Calu3 (cell line): Measurements from ENCODE around the gene CCDC85C. TPM values are rescaled to one million over a fixed set of nuclear protein-coding genes. Genes with fewer than 3 reads are reported as not detected.

Experiments used
- BruUV-seq: library from RNA; stranded (reverse); fragments of 400-500 nt; replicated peaks from 2 replicates; lab custom pipeline; 2021; lab: Mats Ljungman, UMichigan
- CTCF ChIA-PET: fragments of 300-600 bp; sonication (Branson Sonifier 250); formaldehyde crosslinking; loops from one replicate; lab custom pipeline; 2022; ENCODE audit warnings: antibody characterized with exemption; lab: Charles Lee
- DNase-seq: peaks from one replicate; pipeline ENCODE4 v3.0.0; 2022
- H3K27ac Mint-ChIP-seq: one replicate; pipeline ENCODE4 v1.8.0; 2022; ENCODE audit warnings: mixed read lengths; ENCODE audit not compliant: unreplicated experiment
- H3K27me3 Mint-ChIP-seq: one replicate; pipeline ENCODE4 v1.8.0; 2022; ENCODE audit warnings: mixed read lengths; ENCODE audit not compliant: unreplicated experiment
- H3K36me3 Mint-ChIP-seq: one replicate; pipeline ENCODE4 v1.8.0; 2022; ENCODE audit warnings: mild to moderate bottlenecking, moderate library complexity, mixed read lengths; ENCODE audit not compliant: insufficient read depth, unreplicated experiment
- H3K4me1 Mint-ChIP-seq: one replicate; pipeline ENCODE4 v1.8.0; 2022; ENCODE audit warnings: mild to moderate bottlenecking, low read depth, mixed read lengths; ENCODE audit not compliant: unreplicated experiment
- H3K4me3 Mint-ChIP-seq: one replicate; pipeline ENCODE4 v1.8.0; 2022; ENCODE audit warnings: mild to moderate bottlenecking, low read depth, moderate library complexity, mixed read lengths; ENCODE audit not compliant: unreplicated experiment
- H3K9me3 Mint-ChIP-seq: one replicate; pipeline ENCODE4 v1.8.0; 2022; ENCODE audit warnings: low read depth, mixed read lengths; ENCODE audit not compliant: unreplicated experiment
- CTCF ChIP-seq: fragments of 200-600 bp; IDR thresholded peaks from one replicate; pipeline ENCODE4 v1.8.0; 2022; ENCODE audit warnings: antibody characterized with exemption; ENCODE audit not compliant: unreplicated experiment
- intact Hi-C: fragments of 100-400 bp; cut with micrococcal nuclease; formaldehyde crosslinking; loops from one replicate; pipeline ENCODE4 v1.10.0; 2022; ENCODE audit not compliant: unreplicated experiment
- total RNA-seq: library from RNA; stranded (reverse); gene quantifications from 2 replicates; pipeline ENCODE4 v1.2.3, GENCODE V29; 2022

The CCDC85C gene
- total RNA-seq, 1 experiment from 2014 or later = 45.1 TPM

GRCh38 chr14:99534333-99534732, 69.7 kb downstream of the CCDC85C start:
- H3K27me3 Mint-ChIP-seq = no peaks in the 10 kb centered on the region
- TF ChIP-seq CTCF = no peak
- H3K4me3 Mint-ChIP-seq = no peak overlapping the region
- no peaks in the 10 kb centered on the region for H3K4me1 Mint-ChIP-seq
- H3K27ac Mint-ChIP-seq = no peak overlapping the region
- no TSS peak for BruUV-seq
- no peak for DNase-seq
- H3K9me3 Mint-ChIP-seq = no peaks in the 10 kb centered on the region
- CTCF ChIA-PET = interaction anchor here (1.2 kb wide), 1 partner anchor 118 kb away, joined by 3 read pairs; no protein-coding TSS in a partner anchor
- intact Hi-C loops = no loop called here
- H3K36me3 Mint-ChIP-seq = peaks cover 5% of the 10 kb centered on the region

DNA sequence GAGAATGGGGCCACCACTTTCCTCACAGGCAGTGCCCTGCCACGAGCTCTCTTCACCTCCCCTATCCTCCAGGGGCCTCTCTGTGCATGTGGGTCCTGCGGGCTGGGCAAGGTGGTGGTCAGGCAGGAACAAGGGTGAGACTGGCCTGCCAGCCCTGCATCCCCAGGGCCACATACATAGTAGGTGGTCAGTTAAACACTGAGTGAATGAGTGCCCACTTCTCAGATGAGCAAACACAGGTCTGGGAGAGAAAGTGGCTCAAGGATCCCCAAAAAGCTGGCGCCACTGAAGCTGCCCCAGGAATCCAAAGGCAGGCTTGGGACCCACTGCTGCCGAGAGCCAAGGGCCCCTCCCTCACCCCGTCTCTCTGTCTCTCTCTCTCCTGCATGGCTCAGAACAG, 71.7 kb downstream of the CCDC85C start:
- no peak overlapping the region for H3K27ac Mint-ChIP-seq
- no peaks in the 10 kb centered on the region for H3K27me3 Mint-ChIP-seq
- no peaks in the 10 kb centered on the region for H3K9me3 Mint-ChIP-seq
- H3K36me3 Mint-ChIP-seq = no peaks in the 10 kb centered on the region
- TF ChIP-seq CTCF = no peak
- H3K4me1 Mint-ChIP-seq = no peaks in the 10 kb centered on the region
- no peak for DNase-seq
- intact Hi-C loops = no loop called here
- H3K4me3 Mint-ChIP-seq = no peak overlapping the region
- CTCF ChIA-PET = no interaction called here
- no TSS peak for BruUV-seq

DNA sequence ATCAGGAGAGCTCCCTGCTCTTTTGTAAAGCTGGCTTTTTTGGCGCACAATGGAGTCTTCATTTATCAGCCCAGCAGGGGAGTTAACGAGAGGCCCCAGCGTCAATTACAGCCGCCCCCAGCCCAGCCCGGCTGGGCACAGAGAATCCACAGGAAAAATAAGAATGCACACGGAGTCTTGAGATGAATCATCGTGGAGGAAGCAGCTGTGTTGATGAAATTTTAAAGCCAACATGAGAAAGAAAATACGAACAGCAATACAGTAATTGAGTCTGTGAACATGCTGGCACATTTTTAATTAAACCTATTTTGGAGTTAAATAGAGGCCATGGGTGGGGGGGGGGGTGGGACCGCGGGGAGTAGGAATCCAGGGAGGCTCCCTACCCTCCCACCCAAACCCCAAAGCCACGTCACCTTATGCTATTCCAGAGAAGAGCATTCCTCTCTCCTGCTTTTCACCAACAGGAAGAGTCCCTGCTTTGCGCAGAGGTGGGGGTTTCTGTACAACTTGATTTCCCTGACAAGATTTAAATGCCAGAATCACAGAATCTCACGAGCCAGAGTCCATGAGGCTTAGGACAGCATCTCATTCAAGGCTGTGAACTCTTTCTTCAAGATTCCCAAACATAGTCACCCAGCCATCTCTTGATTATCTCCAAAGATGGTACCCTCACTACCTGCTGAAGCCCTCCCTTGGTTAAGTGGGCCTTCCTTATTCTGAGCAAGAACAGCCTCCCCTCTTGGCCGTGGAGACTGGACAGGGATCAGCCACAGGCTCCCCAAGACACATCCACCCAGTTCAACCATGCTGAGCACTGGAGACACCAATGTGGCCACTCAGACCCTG, 72.5 kb downstream of the CCDC85C start:
- Mint-ChIP-seq H3K36me3 (no peaks in the 10 kb centered on the region), H3K27ac (no peak overlapping the region), H3K27me3 (no peaks in the 10 kb centered on the region), H3K4me3 (no peak overlapping the region), H3K4me1 (no peaks in the 10 kb centered on the region), H3K9me3 (no peaks in the 10 kb centered on the region)
- DNase-seq = no peak
- TF ChIP-seq CTCF = no peak
- CTCF ChIA-PET = no interaction called here
- no TSS peak for BruUV-seq
- intact Hi-C loops = no loop called here

DNA sequence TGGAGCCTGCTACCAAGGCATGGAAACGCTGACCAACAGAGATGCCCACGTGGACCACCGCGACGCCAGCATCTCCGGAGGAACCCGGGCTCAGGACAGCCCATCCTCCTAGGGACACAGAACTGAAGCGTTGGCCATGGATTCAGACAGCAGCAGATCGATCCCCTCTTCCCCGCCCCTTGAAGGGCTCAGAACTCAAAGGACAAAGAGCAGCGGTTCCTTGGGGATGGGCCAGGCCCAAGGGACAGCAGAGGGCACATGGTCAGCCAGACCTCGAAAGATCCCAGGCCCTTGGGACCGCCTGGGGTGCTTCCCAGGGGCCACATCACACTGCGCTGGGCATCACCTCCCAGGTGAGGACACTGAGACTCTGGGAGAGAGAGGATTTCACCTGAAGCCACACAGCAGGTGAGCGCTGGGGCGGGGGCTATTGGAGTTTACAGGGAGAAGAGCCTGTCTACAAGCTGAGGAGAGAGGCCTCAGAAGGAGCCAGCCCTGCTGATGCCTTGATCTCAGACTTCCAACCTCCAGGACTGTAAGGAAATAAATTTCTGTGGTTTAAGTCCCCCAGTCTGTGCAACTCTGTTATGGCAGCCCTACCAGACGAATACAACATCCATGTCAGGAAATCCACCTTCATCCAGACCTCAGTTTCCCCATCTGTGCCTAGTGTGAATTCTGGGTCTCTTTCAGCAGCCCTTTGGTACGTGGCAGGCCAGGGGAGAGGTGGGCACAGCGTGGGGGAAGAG, 73.4 kb downstream of the CCDC85C start:
- TF ChIP-seq CTCF = no peak
- intact Hi-C loops = no loop called here
- no peak for DNase-seq
- Mint-ChIP-seq H3K27ac (no peak overlapping the region), H3K36me3 (no peaks in the 10 kb centered on the region), H3K4me1 (no peaks in the 10 kb centered on the region), H3K9me3 (no peaks in the 10 kb centered on the region), H3K27me3 (no peaks in the 10 kb centered on the region), H3K4me3 (no peak overlapping the region)
- BruUV-seq = no TSS peak
- CTCF ChIA-PET = no interaction called here
